Heart right ventricle (tissue), 16 donors: ENCODE measurements around the gene ZAP70. TPM values are rescaled to one million over a fixed set of nuclear protein-coding genes. Genes with fewer than 3 reads are reported as not detected.
A peak's percentile ranks its signal among the peaks of the same experiment; 100 is the strongest.

Source experiments
- ATAC-seq, 8 donors: fragments of 200-7000 bp; cut with Tn5 transposase; one replicate each; pipeline ENCODE4 v1.9.1; 2020; ENCODE audit warnings: mild to moderate bottlenecking in 8 of 8, moderate library complexity in 8 of 8, moderate number of reproducible peaks in 1 of 8
- DNase-seq, 2 donors: peaks; one replicate each; pipeline ENCODE4 v3.0.0-alpha.2; 2020
- H3K27ac ChIP-seq, 10 donors: fragments of 200-600 bp; sonication (generic) in 2 of 10; one replicate each; pipeline versions ENCODE4 v1.5.0 to v1.8.0; 2020 to 2022; ENCODE audit warnings: mild to moderate bottlenecking in 3 of 10
- H3K27me3 ChIP-seq, 7 donors: fragments of 200-600 bp; one replicate each; pipeline ENCODE4 v1.8.0; 2021 to 2022; ENCODE audit warnings: mild to moderate bottlenecking in 2 of 7
- H3K36me3 ChIP-seq, 9 donors: fragments of 200-600 bp; sonication (generic) in 1 of 9; one replicate each; pipeline versions ENCODE4 v1.5.0 to v1.8.0; 2020 to 2022; ENCODE audit warnings: mild to moderate bottlenecking in 2 of 9
- H3K4me1 ChIP-seq, 9 donors: fragments of 200-600 bp; sonication (generic) in 1 of 9; one replicate each; pipeline versions ENCODE4 v1.5.0 to v1.8.0; 2020 to 2022; ENCODE audit warnings: mild to moderate bottlenecking in 4 of 9
- H3K4me3 ChIP-seq, 10 donors: fragments of 200-600 bp; sonication (generic) in 2 of 10; one replicate each; pipeline versions ENCODE4 v1.5.0 to v1.8.0; 2020 to 2022; ENCODE audit warnings: mild to moderate bottlenecking in 7 of 10, moderate library complexity in 2 of 10
- H3K9me3 ChIP-seq, 11 donors: fragments of 200-600 bp in 10 of 11; sonication (generic) in 2 of 11; one replicate each; pipeline versions ENCODE4 v1.5.0 to v1.8.0; 2013 to 2022; ENCODE audit warnings: mild to moderate bottlenecking in 2 of 11, control low read depth in 1 of 11, moderate library complexity in 1 of 11
- WGBS, 2 donors: extraction: QIAGEN DNeasy Blood & Tissue Kit; methylation state at CpG; one replicate each; pipeline ENCODE4 v1.1.7; 2013; ENCODE audit warnings: inconsistent platforms in 1 of 2; 5-methylcytosine and 5-hydroxymethylcytosine counted together
- intact Hi-C, 10 donors: fragments of 100-400 bp; cut with DNase I; formaldehyde crosslinking; loops; one replicate each; pipeline versions ENCODE4 v1.11.1 to v1.14.2; 2022
- polyA plus RNA-seq, 2 donors: library from polyadenylated mRNA; stranded (reverse); fragments of 200-250 nt; gene quantifications; one replicate each; pipeline ENCODE4 v1.2.3, GENCODE V29; 2013
- total RNA-seq, 10 donors: library from RNA; stranded (reverse); fragmentation: NEBNext Ultra II Directional in 3 of 10; extraction: Animal tissue kit (Norgen Biotek cat#: 25700) in 3 of 10; gene quantifications; one replicate each; pipeline versions ENCODE4 v1.2.1 to v1.2.4, GENCODE V29; 2021 to 2023
- TF ChIP-seq, protein P1 (sequence below), 9 donors: fragments of 200-600 bp; sonication (generic) in 2 of 9; IDR thresholded peaks; one replicate each; pipeline versions ENCODE4 v1.5.0 to v1.8.0; 2021 to 2022; ENCODE audit warnings: antibody characterized with exemption in 9 of 9, mild to moderate bottlenecking in 5 of 9, moderate library complexity in 1 of 9
- donor health status: Arrhythmogenic right ventricular cardiomyopathy.
- donor health status: ischemic (EF 13 %, LVEDD 7.1; RV severe dilation, severe dysfunction).
- donor health status: healthy with polysubstance abuse.
- donor health status: DM: no; HTN: yes; CAD: no.
- donor health status: DM: no; HTN: no; CAD: no.
- donor health status: ischemic (EF 25% LVEDD 6.9; RV normal size, moderate dysfunction).
- donor health status: ischemic (EF 25% LVEDD 5.7; RV mildly dilated, moderate dysfunction).
- donor health status: healthy.
- donor health status: DM: yes; HTN: yes; CAD: no.
- donor health status: Ischemic cardiomyopathy.
- donor health status: ischemic (EF 35%, LVEDD 5.7; RV mildly dilated, moderate dysfunction).
- donor health status: nonischemic (EF 11% LVEDD 7.7; RV severe dilation, severe dysfunction).
- donor health status: DM: yes; HTN: yes; CAD: no.
- donor health status: PGD.
- donor health status: ischemic (EF 29% LVEDD 5.4; RV normal size, mild dysfunction).
- donor health status: nonischemic (EF 23%, LVEDD 6.1; RV moderate dilation, normal function).

Gene ZAP70
- total and polyA plus RNA-seq, 12 donors: 0.42 to 8.7 (median 0.67) TPM

DNA sequence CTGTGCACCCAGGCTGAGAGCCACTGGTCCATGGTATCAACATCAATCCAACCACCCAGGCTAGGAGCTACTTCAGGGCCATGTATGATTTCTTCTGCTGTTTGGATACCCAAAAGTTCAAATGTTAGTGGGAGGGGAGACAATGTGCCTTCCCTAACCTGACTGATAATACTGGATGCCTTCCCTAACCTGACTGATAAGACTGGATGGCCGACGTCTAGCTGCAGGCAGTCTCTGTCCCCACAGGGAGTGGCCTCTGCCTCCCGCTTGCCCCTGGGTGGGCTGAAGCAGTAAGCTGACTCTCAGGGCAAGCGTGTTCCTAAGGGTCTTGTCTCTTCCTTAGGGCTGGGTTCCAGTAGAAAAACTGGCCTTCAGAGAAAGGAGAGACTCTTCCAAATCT is 65.8 kb downstream of the ZAP70 start:
- ATAC-seq (no peak), DNase-seq (no peak)
- H3K27me3 ChIP-seq: no peaks in the 10 kb centered on the region
- no peaks in the 10 kb centered on the region for H3K9me3 ChIP-seq
- H3K4me1 ChIP-seq: peaks cover 0 to 13% (median 0%) of the 10 kb centered on the region in 9 donors
- WGBS, 2 donors: 69 to 75% methylated on average over 4 of the region's 4 CpGs
- intact Hi-C loops: loop anchor here in 1 of 10 donors (10.0 kb wide), 1 partner anchor 1714 kb away; no protein-coding TSS in a partner anchor
- TF ChIP-seq, protein P1, sequence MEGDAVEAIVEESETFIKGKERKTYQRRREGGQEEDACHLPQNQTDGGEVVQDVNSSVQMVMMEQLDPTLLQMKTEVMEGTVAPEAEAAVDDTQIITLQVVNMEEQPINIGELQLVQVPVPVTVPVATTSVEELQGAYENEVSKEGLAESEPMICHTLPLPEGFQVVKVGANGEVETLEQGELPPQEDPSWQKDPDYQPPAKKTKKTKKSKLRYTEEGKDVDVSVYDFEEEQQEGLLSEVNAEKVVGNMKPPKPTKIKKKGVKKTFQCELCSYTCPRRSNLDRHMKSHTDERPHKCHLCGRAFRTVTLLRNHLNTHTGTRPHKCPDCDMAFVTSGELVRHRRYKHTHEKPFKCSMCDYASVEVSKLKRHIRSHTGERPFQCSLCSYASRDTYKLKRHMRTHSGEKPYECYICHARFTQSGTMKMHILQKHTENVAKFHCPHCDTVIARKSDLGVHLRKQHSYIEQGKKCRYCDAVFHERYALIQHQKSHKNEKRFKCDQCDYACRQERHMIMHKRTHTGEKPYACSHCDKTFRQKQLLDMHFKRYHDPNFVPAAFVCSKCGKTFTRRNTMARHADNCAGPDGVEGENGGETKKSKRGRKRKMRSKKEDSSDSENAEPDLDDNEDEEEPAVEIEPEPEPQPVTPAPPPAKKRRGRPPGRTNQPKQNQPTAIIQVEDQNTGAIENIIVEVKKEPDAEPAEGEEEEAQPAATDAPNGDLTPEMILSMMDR (IDR thresholded peaks at IDR 0.05): no peak
- no peak overlapping the region for H3K27ac ChIP-seq
- peaks cover 0 to 46% (median 0%) of the 10 kb centered on the region in 9 donors for H3K36me3 ChIP-seq
- no peak overlapping the region for H3K4me3 ChIP-seq

DNA sequence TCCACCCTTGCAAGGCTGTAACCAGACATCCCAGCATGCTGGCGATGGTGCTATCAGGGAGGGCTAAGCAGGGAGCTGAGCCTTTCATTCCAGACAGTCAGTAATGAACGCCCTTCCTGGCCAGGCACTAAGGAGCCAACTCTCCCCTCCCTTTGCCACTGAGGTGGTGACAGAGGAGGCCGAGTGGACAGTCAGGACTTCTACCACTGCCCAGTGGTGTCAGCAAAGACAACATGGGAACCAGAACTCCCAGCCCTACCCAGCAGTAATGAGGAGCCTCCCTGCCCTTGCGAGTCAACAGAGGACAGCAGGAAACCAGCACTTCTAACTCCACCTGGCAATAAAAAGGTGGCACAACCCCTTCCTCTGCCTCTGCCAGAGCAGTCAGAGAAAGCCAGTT is 68.6 kb downstream of the ZAP70 start:
- intact Hi-C loops: no loop called here
- Histone ChIP-seq H3K9me3 (no peaks in the 10 kb centered on the region), H3K27ac (no peak overlapping the region), H3K4me1 (peaks cover 0 to 13% (median 0%) of the 10 kb centered on the region in 9 donors), H3K4me3 (no peak overlapping the region), H3K36me3 (peaks cover 0 to 31% (median 0%) of the 10 kb centered on the region in 9 donors), H3K27me3 (no peaks in the 10 kb centered on the region)
- DNase-seq (no peak), ATAC-seq (peak in 6 of 8 donors; percentile 44 to 89 (median 62))
- TF ChIP-seq, protein P1 (IDR thresholded peaks at IDR 0.05): no peak
- 66 to 71% methylated on average over 4 of the region's 4 CpGs for WGBS, 2 donors

DNA sequence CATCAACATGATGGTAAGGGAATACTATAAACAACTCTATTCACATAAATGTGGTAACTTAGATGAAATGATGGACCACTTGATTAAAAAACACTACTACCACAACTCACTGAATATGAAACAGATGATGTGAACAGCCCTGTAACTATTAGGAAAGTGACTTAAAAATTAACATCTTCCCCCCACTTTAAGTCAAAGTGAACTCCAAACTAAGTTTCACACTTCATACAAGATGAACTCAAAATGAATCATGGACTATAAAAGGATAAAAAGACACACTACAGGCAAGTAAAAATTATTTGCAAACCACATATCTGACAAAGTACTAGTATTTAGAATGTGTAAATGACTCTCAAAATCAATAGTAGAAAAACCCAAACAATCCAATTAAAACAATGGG is 71.6 kb downstream of the ZAP70 start:
- Histone ChIP-seq H3K27ac (no peak overlapping the region), H3K9me3 (no peaks in the 10 kb centered on the region), H3K27me3 (no peaks in the 10 kb centered on the region), H3K4me1 (peaks cover 0 to 13% (median 0%) of the 10 kb centered on the region in 9 donors), H3K4me3 (no peak overlapping the region), H3K36me3 (peaks cover 0 to 48% (median 0%) of the 10 kb centered on the region in 9 donors)
- DNase-seq: no peak
- ATAC-seq: no peak
- TF ChIP-seq, protein P1 (IDR thresholded peaks at IDR 0.05): no peak
- intact Hi-C loops: no loop called here

DNA sequence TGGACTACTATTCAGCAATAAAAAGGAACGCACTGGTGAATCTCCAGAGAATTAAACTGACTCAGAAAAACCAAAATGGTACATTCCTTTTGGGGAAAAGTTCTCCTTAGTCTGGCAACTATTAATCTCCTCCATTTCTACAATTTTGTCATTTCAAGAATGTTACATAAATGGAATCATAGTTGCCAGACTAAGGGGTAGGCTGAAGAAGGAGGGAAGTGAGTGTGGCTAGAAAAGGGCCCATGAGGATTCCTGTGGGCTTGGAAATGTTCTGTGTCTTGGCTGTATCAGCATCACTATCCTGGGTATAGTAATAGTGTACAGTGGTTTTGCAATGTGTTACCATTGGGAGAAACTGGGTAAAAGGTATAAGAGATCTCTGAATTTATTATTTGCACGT is 72.4 kb downstream of the ZAP70 start:
- Histone ChIP-seq H3K4me3 (no peak overlapping the region), H3K27me3 (no peaks in the 10 kb centered on the region), H3K4me1 (peaks cover 0 to 14% (median 0%) of the 10 kb centered on the region in 9 donors), H3K36me3 (peaks cover 0 to 52% (median 0%) of the 10 kb centered on the region in 9 donors), H3K9me3 (no peaks in the 10 kb centered on the region), H3K27ac (no peak overlapping the region)
- WGBS, 2 donors: 95 to 96% methylated on average over 2 of the region's 2 CpGs
- intact Hi-C loops: no loop called here
- ATAC-seq: no peak
- TF ChIP-seq, protein P1 (IDR thresholded peaks at IDR 0.05): no peak
- DNase-seq: no peak
